PC-3 (cell line): Measurements from ENCODE around the gene INVS. TPM values are rescaled to one million over a fixed set of nuclear protein-coding genes. Genes with fewer than 3 reads are reported as not detected.
A peak's percentile ranks its signal among the peaks of the same experiment; 100 is the strongest.

Experiments used
- ATAC-seq: fragments of 200-7000 bp; cut with Tn5 transposase; 2 replicates; pipeline ENCODE4 v1.9.1; 2020; ENCODE audit warnings: mild to moderate bottlenecking, moderate library complexity
- BruUV-seq: library from RNA; stranded (reverse); fragments of 400-500 nt; replicated peaks from 2 replicates; lab custom pipeline; 2021; lab: Mats Ljungman, UMichigan
- CTCF ChIA-PET: fragments of 300-600 bp; sonication (Branson Sonifier 250); formaldehyde crosslinking; loops from one replicate; lab custom pipeline; 2022; ENCODE audit warnings: antibody characterized with exemption; lab: Charles Lee
- POLR2A ChIA-PET: fragments of 300-600 bp; sonication (Branson Sonifier 250); formaldehyde crosslinking; loops from one replicate; lab custom pipeline; 2022; ENCODE audit warnings: antibody characterized with exemption; ENCODE audit not compliant: unreplicated experiment; lab: Charles Lee
- DNase-seq: peaks from one replicate; pipeline ENCODE4 v3.0.0-alpha.2; 2015
- H2AFZ ChIP-seq: fragments of 300-600 bp; sonication (generic); 2 replicates; pipeline ENCODE4 v1.6.0; 2016; ENCODE audit warnings: antibody characterized with exemption, low read length
- H3F3A ChIP-seq: fragments of 300-600 bp; sonication (generic); one replicate; pipeline ENCODE4 v1.6.0; 2017; ENCODE audit warnings: antibody characterized with exemption, low read length, control low read depth, mild to moderate bottlenecking; ENCODE audit not compliant: unreplicated experiment
- H3K27ac ChIP-seq: fragments of 300-600 bp; sonication (generic); 2 replicates; pipeline ENCODE4 v1.5.1; 2016; ENCODE audit warnings: mild to moderate bottlenecking, low read length
- H3K27me3 ChIP-seq: fragments of 300-600 bp; sonication (generic); 2 replicates; pipeline ENCODE4 v1.6.1; 2016; ENCODE audit warnings: low read length, mixed read lengths
- H3K36me3 ChIP-seq: fragments of 300-600 bp; sonication (generic); 2 replicates; pipeline ENCODE4 v1.6.1; 2016; ENCODE audit warnings: low read depth, mixed run types, low read length, mixed read lengths
- H3K4me1 ChIP-seq: fragments of 300-600 bp; sonication (generic); 2 replicates; pipeline ENCODE4 v1.5.1; 2016; ENCODE audit warnings: low read length; ENCODE audit not compliant: insufficient read depth
- H3K4me2 ChIP-seq: fragments of 300-600 bp; sonication (generic); 2 replicates; pipeline ENCODE4 v1.6.0; 2016; ENCODE audit warnings: low read length
- H3K4me3 ChIP-seq: fragments of 300-600 bp; sonication (generic); 2 replicates; pipeline ENCODE4 v1.5.1; 2016; ENCODE audit warnings: mild to moderate bottlenecking, low read length, mixed read lengths
- H3K79me2 ChIP-seq: fragments of 300-600 bp; sonication (generic); 2 replicates; pipeline ENCODE4 v1.6.1; 2017; ENCODE audit warnings: low read length, mixed read lengths
- H3K9ac ChIP-seq: fragments of 300-600 bp; sonication (generic); 2 replicates; pipeline ENCODE4 v1.6.0; 2016; ENCODE audit warnings: mild to moderate bottlenecking, low read length
- H3K9me2 ChIP-seq: fragments of 300-600 bp; sonication (generic); replicated peaks from 2 replicates; pipeline ENCODE4 v1.6.1; 2016; ENCODE audit warnings: mixed run types, low read length, mixed read lengths
- H3K9me3 ChIP-seq: fragments of 300-600 bp; sonication (generic); 2 replicates; pipeline ENCODE4 v1.6.1; 2016; ENCODE audit warnings: low read length, mixed read lengths
- H4K20me1 ChIP-seq: fragments of 300-600 bp; sonication (generic); 2 replicates; pipeline ENCODE4 v1.6.1; 2016; ENCODE audit warnings: low read length, mixed read lengths
- EZH2 ChIP-seq: fragments of 300-600 bp; sonication (generic); IDR thresholded peaks from one replicate; pipeline ENCODE4 v1.6.1; 2017; ENCODE audit warnings: antibody characterized with exemption, mild to moderate bottlenecking, low read length; ENCODE audit not compliant: unreplicated experiment
- EZH2phosphoT487 ChIP-seq: fragments of 300-600 bp; sonication (generic); IDR thresholded peaks from 2 replicates; pipeline ENCODE4 v1.6.1; 2018; ENCODE audit warnings: mild to moderate bottlenecking, antibody characterized with exemption, low read length, borderline replicate concordance
- intact Hi-C: fragments of 100-400 bp; cut with micrococcal nuclease; formaldehyde crosslinking; loops from 2 replicates; pipeline ENCODE4 v1.9.0; 2023
- total RNA-seq: library from RNA; depleted of rRNA; stranded (reverse); fragments of >200 nt; gene quantifications from 2 replicates; pipeline ENCODE4 v1.2.3, GENCODE V29; 2014
- TF ChIP-seq, protein P1 (sequence below): fragments of 300-600 bp; sonication (generic); conservative IDR thresholded peaks from 2 replicates; pipeline ENCODE4 v1.5.1; 2017; ENCODE audit warnings: antibody characterized with exemption, low read depth, mild to moderate bottlenecking, low read length

The INVS gene
- total RNA-seq, 1 experiment from 2014 or later, result 8.9 TPM

DNA sequence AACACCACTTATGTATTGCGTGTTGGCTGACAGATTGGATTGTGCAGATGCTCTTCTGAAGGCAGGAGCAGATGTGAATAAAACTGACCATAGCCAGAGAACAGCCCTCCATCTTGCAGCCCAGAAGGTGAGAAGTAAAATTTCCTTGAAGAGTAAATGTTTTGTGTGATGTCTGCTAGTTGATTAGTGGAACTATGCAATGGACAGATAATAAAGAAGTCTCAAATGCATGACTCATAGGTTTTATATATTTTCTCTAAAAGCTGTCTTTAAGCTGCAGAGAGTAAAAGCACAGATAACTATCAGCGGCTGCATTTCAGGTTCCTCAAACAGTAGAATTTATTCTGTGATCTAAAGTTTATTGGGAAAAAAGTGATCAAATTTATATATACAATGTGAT, 27.4 kb downstream of the INVS start:
- intact Hi-C loops, result no loop called here
- ChIA-PET POLR2A (no interaction called here), CTCF (no interaction called here)
- Histone ChIP-seq H3K9me2 (no peaks in the 10 kb centered on the region), H3K9me3 (no peaks in the 10 kb centered on the region), H3K36me3 (no peaks in the 10 kb centered on the region), H3K4me2 (no peak overlapping the region), H3K4me3 (no peak overlapping the region), H2AFZ (no peak overlapping the region), H3K4me1 (no peaks in the 10 kb centered on the region), H4K20me1 (no peaks in the 10 kb centered on the region), H3K27ac (no peak overlapping the region), H3K9ac (no peak overlapping the region), H3K27me3 (no peaks in the 10 kb centered on the region), H3F3A (no peaks in the 10 kb centered on the region), H3K79me2 (no peaks in the 10 kb centered on the region)
- TF ChIP-seq, protein P1, sequence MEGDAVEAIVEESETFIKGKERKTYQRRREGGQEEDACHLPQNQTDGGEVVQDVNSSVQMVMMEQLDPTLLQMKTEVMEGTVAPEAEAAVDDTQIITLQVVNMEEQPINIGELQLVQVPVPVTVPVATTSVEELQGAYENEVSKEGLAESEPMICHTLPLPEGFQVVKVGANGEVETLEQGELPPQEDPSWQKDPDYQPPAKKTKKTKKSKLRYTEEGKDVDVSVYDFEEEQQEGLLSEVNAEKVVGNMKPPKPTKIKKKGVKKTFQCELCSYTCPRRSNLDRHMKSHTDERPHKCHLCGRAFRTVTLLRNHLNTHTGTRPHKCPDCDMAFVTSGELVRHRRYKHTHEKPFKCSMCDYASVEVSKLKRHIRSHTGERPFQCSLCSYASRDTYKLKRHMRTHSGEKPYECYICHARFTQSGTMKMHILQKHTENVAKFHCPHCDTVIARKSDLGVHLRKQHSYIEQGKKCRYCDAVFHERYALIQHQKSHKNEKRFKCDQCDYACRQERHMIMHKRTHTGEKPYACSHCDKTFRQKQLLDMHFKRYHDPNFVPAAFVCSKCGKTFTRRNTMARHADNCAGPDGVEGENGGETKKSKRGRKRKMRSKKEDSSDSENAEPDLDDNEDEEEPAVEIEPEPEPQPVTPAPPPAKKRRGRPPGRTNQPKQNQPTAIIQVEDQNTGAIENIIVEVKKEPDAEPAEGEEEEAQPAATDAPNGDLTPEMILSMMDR, result no peak
- TF ChIP-seq EZH2 (no peak), EZH2phosphoT487 (no peak)
- DNase-seq (no peak), ATAC-seq (peak; percentile 40; the same call in 1 of the 2 replicates)
- BruUV-seq, result no TSS peak

DNA sequence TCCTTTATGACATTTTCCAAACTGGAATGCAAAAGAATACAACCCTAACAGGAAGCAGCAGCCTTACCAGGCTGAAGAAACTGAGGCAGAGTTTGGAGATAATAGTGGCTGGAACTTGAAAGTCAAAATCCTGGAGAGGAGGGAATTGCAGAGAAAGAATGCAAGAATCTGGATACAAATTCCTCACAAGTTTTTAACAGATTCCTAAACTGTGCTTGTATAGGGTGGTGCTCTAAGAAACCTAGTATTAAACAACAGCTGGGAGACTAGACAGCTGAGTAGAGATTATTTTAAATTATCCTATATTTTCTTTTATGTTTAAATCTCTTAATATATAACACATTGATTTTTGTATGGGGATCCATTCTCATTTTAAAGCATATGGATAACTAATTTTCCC, 30.7 kb downstream of the INVS start:
- no peak overlapping the region for H3K4me2 ChIP-seq
- H3K36me3 ChIP-seq, result no peaks in the 10 kb centered on the region
- no peaks in the 10 kb centered on the region for H3K79me2 ChIP-seq
- no peaks in the 10 kb centered on the region for H4K20me1 ChIP-seq
- no peak overlapping the region for H3K4me3 ChIP-seq
- BruUV-seq, result no TSS peak
- no peaks in the 10 kb centered on the region for H3K9me3 ChIP-seq
- H3K9me2 ChIP-seq, result no peaks in the 10 kb centered on the region
- ATAC-seq, result no peak
- H2AFZ ChIP-seq, result no peak overlapping the region
- H3F3A ChIP-seq, result no peaks in the 10 kb centered on the region
- TF ChIP-seq EZH2, result no peak
- TF ChIP-seq, protein P1, result no peak
- no peak for TF ChIP-seq EZH2phosphoT487
- H3K4me1 ChIP-seq, result no peaks in the 10 kb centered on the region
- intact Hi-C loops, result loop anchor here (5.0 kb wide), 1 partner anchor 43 kb away; no protein-coding TSS in a partner anchor
- ChIA-PET POLR2A (no interaction called here), CTCF (no interaction called here)
- no peak for DNase-seq
- H3K27me3 ChIP-seq, result no peaks in the 10 kb centered on the region
- H3K27ac ChIP-seq, result no peak overlapping the region
- no peak overlapping the region for H3K9ac ChIP-seq

DNA sequence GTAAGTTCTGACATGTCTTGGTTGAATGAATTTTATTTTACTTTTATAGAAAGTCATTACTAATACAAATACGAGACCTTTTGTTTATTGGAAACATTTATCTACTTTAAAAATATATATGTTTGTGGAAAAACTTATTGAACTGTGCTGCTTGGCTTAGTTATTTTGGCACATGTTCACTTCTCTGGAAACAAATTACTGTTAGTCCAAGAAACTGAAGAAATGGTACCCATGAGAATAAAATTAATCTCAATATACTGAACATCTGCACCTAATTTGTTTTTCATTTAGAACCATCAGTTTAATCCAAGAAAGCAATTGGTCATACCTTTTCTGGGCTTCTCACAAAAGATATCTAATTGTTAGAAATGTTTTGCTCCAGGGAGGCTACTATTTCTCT, 32.2 kb downstream of the INVS start:
- Histone ChIP-seq H3K4me3 (no peak overlapping the region), H3K9me3 (no peaks in the 10 kb centered on the region), H3K79me2 (no peaks in the 10 kb centered on the region), H3K27me3 (no peaks in the 10 kb centered on the region), H3F3A (no peaks in the 10 kb centered on the region), H3K27ac (no peak overlapping the region), H3K36me3 (no peaks in the 10 kb centered on the region), H3K4me1 (no peaks in the 10 kb centered on the region), H4K20me1 (no peaks in the 10 kb centered on the region), H3K4me2 (no peak overlapping the region), H2AFZ (no peak overlapping the region), H3K9ac (no peak overlapping the region), H3K9me2 (no peaks in the 10 kb centered on the region)
- ATAC-seq, result no peak
- ChIA-PET CTCF (no interaction called here), POLR2A (interaction anchor here (0.6 kb wide), 1 partner anchor 27 kb away, joined by 4 read pairs; no protein-coding TSS in a partner anchor)
- TF ChIP-seq EZH2, result no peak
- TF ChIP-seq, protein P1, result no peak
- TF ChIP-seq EZH2phosphoT487, result no peak
- DNase-seq, result no peak
- intact Hi-C loops, result loop anchor here (5.0 kb wide), 1 partner anchor 41 kb away; no protein-coding TSS in a partner anchor
- BruUV-seq, result no TSS peak
